HAP-1 (cell line): ENCODE results near the gene LARP6.
A peak's percentile ranks its signal among the peaks of the same experiment; 100 is the strongest.
"Not testable (repeated sequence)": the region's sequence is repeated elsewhere in the genome, so short reads cannot be mapped to it uniquely, and the experiment has no call there.

Experiments
- DNase-seq, 2 experiments: peaks; one replicate each; pipeline ENCODE4 v3.0.0-alpha.2; 2016 to 2020; ENCODE audit warnings: low spot score in 2 of 2
- H3K27me3 ChIP-seq: fragments of 250-450 bp; sonication (Bioruptor Pico); 2 replicates; pipeline ENCODE4 v1.5.1; 2020; ENCODE audit warnings: low read depth, mild to moderate bottlenecking, moderate library complexity
- H3K36me3 ChIP-seq: fragments of 250-450 bp; sonication (Bioruptor Pico); replicated peaks from 2 replicates; pipeline ENCODE4 v1.5.1; 2020; ENCODE audit warnings: mild to moderate bottlenecking
- H3K4me1 ChIP-seq: fragments of 250-450 bp; sonication (Bioruptor Pico); 2 replicates; pipeline ENCODE4 v1.5.1; 2020; ENCODE audit warnings: mild to moderate bottlenecking
- H3K4me3 ChIP-seq: fragments of 250-450 bp; sonication (Bioruptor Pico); 2 replicates; pipeline ENCODE4 v1.5.1; 2020; ENCODE audit warnings: mild to moderate bottlenecking, moderate library complexity
- H3K9me3 ChIP-seq: fragments of 250-450 bp; sonication (Bioruptor Pico); 2 replicates; pipeline ENCODE4 v1.5.1; 2020; ENCODE audit warnings: mild to moderate bottlenecking, moderate library complexity
- in situ Hi-C: fragments of 300-500 bp; cut with MboI; formaldehyde crosslinking; loops from 3 replicates; pipeline ENCODE4 v1.14.3; 2020; ENCODE audit warnings: low sequenced_read_pairs, inconsistent platforms, mixed read lengths

LARP6 gene

GRCh38 chr15:70853973-70854665, at the start of gene LARP6:
Gene LARP6 (minus strand): TSS chr15:70854157. CDS start chr15:70854088, 69 bp downstream.
- no peaks in the 10 kb centered on the region for H3K9me3 ChIP-seq
- peaks cover 9% of the 10 kb centered on the region for H3K36me3 ChIP-seq
- DNase-seq: peak; percentile 80 to 91
- H3K4me3 ChIP-seq: peak within 1 kb of the TSS; percentile 60
- peaks cover 10% of the 10 kb centered on the region for H3K4me1 ChIP-seq
- H3K27me3 ChIP-seq: no peaks in the 10 kb centered on the region
- in situ Hi-C loops: no loop called here

- Histone ChIP-seq H3K4me3 (no peak overlapping the region), H3K4me1 (no peaks in the 10 kb centered on the region), H3K36me3 (no peaks in the 10 kb centered on the region), H3K27me3 (no peaks in the 10 kb centered on the region), H3K9me3 (no peaks in the 10 kb centered on the region)
- in situ Hi-C loops: no loop called here
- no peak for DNase-seq
Observed at GRCh38 chr15:70902107-70902506, 48.1 kb upstream of the LARP6 start.

DNA sequence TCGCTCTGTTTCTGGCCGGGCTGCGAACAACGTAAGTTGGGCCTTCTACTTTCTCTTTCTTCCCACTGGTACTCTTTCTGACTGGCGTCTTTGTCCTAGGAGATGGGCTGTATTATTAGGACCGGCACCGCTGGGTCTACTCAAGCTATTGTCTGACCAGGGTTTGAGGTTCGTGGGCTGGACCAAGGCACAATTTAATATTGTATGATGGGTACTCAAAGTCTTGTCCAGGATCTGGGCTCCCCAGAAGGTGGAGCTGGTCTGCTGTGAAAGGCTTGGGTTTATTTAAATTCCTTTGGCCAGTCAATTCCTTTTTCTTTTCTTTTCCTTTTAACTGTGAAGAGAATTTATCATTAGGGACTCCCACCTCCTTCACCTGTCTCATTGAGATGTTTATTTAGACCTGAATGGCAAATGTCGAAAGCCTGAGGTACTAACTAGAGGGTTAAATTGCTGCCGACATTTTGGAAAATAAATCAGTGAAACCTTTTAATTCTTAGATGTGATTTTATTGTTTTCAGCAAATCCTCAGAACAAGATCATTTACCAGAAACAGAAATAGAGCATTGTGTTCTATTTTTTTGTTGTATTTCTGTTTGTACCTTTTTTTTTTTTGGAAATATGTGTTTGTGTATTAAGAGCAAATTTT, 39.1 kb upstream of the LARP6 start:
- peak; percentile 52 to 56 for DNase-seq
- H3K4me1 ChIP-seq: peaks cover 14% of the 10 kb centered on the region
- in situ Hi-C loops: no loop called here
- H3K36me3 ChIP-seq: no peaks in the 10 kb centered on the region
- no peaks in the 10 kb centered on the region for H3K27me3 ChIP-seq
- H3K9me3 ChIP-seq: no peaks in the 10 kb centered on the region
- H3K4me3 ChIP-seq: peak overlapping the region; percentile 86

- Histone ChIP-seq H3K4me3 (peak within 1 kb of the TSS; percentile 86), H3K4me1 (peaks cover 14% of the 10 kb centered on the region), H3K27me3 (no peaks in the 10 kb centered on the region), H3K9me3 (no peaks in the 10 kb centered on the region), H3K36me3 (no peaks in the 10 kb centered on the region)
- in situ Hi-C loops: no loop called here
- peak; percentile 99 to 100 for DNase-seq
Observed at GRCh38 chr15:70892002-70892911, 38.3 kb upstream of the LARP6 start, which contains the start of the genes LRRC49 and THAP10. Gene LRRC49 (plus strand): TSS chr15:70892826. CDS start chr15:70892895, 69 bp downstream. Gene THAP10 (minus strand): TSS chr15:70892433. CDS start chr15:70892272, 161 bp downstream.

DNA sequence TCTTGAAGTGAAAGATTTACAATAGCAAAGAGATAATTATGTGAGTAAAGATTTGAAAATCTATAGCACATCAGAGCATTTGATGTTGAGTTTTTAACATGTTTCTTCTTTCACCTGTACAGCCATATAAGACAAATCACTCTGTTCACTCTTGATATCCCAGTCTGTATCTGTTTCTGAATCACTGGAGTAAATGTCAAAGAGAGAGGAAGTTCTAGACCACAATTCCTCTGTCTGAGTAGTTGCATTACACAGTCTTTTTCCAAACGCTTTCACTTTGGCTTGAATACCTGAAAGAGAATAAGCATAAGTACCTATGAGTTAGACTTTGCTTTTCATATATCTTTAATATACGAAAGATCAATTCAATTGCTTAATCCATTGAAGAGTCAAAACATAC, 28.4 kb upstream of the LARP6 start:
- Histone ChIP-seq H3K36me3 (no peaks in the 10 kb centered on the region), H3K4me3 (no peak overlapping the region), H3K9me3 (no peaks in the 10 kb centered on the region), H3K27me3 (no peaks in the 10 kb centered on the region), H3K4me1 (no peaks in the 10 kb centered on the region)
- no peak for DNase-seq
- in situ Hi-C loops: no loop called here

GRCh38 chr15:70880781-70881180, 26.8 kb upstream of the LARP6 start:
- H3K4me1 ChIP-seq: no peaks in the 10 kb centered on the region
- no peak for DNase-seq

DNA sequence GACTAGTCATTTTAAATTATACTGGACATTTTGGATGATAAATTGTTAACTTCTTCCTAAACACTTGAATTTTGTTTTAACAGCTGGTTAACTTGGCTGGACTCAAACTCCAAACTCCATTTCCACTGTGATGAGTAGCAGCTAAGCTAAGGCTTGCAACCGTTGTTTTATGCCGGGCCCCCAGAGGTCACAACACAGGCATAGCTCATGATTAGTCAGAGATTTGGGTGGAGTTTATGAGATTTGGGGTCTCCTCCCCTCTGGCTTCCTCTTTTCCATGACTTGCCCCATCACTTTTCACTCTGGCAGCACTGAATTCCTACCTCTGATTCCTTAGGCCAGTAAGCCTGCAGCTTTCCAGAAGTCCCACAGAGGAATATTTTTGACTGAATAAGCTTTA, 25.4 kb upstream of the LARP6 start:
- no peaks in the 10 kb centered on the region for H3K4me1 ChIP-seq
- H3K4me3 ChIP-seq: no peak overlapping the region
- H3K27me3 ChIP-seq: 0 out of 2 replicates have a peak, but pooled peaks cover 5% of the 10 kb centered on the region
- in situ Hi-C loops: no loop called here
- H3K9me3 ChIP-seq: no peaks in the 10 kb centered on the region
- H3K36me3 ChIP-seq: no peaks in the 10 kb centered on the region
- DNase-seq: no peak

More at GRCh38 chr15:70880781-70881180, 26.8 kb upstream of the LARP6 start:
- Histone ChIP-seq H3K27me3 (0 out of 2 replicates have a peak, but pooled peaks cover 5% of the 10 kb centered on the region), H3K4me3 (no peak overlapping the region), H3K9me3 (no peaks in the 10 kb centered on the region), H3K36me3 (no peaks in the 10 kb centered on the region)
- in situ Hi-C loops: no loop called here

- DNase-seq: no peak
- Histone ChIP-seq H3K9me3 (no peaks in the 10 kb centered on the region), H3K4me1 (no peaks in the 10 kb centered on the region), H3K4me3 (no peak overlapping the region), H3K27me3 (0 out of 2 replicates have a peak, but pooled peaks cover 5% of the 10 kb centered on the region), H3K36me3 (no peaks in the 10 kb centered on the region)
- in situ Hi-C loops: no loop called here
Observed at GRCh38 chr15:70876683-70877082, 22.7 kb upstream of the LARP6 start.

DNA sequence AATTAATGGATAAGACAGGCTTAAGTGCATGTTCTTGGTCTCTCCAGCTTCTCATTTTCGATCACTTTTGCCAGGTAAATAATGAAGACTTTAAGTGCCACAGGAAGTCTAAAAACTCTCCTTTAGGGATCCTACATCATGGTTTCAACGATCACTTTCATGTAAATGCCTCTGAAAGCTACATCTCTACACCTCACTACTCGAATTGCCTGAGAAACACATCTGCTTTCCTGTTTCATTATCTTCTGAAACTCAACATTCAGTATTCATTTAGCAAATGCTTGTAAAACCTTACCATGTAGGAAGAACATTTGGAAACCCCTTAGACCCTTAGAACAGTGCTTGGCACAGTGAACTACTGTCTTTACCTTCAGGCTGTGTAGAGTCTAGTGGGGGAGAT, 22.1 kb upstream of the LARP6 start:
- H3K4me1 ChIP-seq: no peaks in the 10 kb centered on the region
- no peak overlapping the region for H3K4me3 ChIP-seq
- H3K36me3 ChIP-seq: no peaks in the 10 kb centered on the region
- no peaks in the 10 kb centered on the region for H3K9me3 ChIP-seq
- 0 out of 2 replicates have a peak, but pooled peaks cover 5% of the 10 kb centered on the region for H3K27me3 ChIP-seq
- no peak for DNase-seq
- in situ Hi-C loops: no loop called here

GRCh38 chr15:70875001-70875782, 21.2 kb upstream of the LARP6 start:
- Histone ChIP-seq H3K27me3 (0 out of 2 replicates have a peak, but pooled peaks cover 5% of the 10 kb centered on the region), H3K4me3 (no peak overlapping the region), H3K36me3 (no peaks in the 10 kb centered on the region), H3K9me3 (no peaks in the 10 kb centered on the region), H3K4me1 (peaks cover 3% of the 10 kb centered on the region)
- peak in 1 of 2 experiments; percentile 36 for DNase-seq
- in situ Hi-C loops: no loop called here

DNA sequence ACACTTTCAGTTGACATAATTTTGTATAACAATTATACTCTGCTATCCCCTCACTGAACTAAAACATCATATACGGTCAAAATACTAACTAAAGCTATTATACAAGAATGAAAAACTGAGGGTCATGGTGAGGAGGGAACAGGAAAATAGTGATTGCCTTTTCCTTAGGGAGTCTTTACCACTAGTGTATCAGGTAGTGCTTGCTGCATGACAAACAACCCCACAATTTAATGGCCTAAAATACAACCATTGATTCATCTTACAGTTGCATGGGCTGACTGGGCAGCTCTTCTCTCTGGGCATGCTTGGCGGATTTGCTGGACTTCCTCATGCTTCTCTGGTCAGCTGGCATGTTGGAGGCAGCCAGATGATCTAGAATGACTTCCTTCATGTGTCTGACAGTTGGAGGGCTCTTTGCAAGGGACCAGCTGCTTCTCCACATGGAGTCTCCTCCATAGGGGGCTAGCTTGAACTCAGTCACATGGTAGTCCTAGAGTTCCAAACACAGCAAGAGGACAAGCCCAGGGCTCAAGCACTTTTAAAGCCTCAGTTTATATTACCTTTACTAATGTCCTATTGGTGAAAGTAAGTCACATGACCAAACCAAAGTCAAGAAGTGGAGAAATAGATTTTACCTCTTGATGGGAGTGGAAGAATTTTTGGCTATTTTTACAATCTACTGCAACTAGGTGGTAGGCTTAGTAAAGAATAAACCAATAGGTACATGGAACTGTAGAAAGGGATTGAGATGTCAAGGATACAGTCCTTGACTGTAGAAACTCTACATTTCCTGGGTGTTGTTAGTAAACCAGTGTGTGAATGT, 19.5 kb upstream of the LARP6 start:
- Histone ChIP-seq H3K4me1 (peaks cover 10% of the 10 kb centered on the region), H3K27me3 (0 out of 2 replicates have a peak, but pooled peaks cover 5% of the 10 kb centered on the region), H3K36me3 (no peaks in the 10 kb centered on the region), H3K9me3 (no peaks in the 10 kb centered on the region), H3K4me3 (no peak overlapping the region)
- DNase-seq: no peak
- in situ Hi-C loops: no loop called here

DNA sequence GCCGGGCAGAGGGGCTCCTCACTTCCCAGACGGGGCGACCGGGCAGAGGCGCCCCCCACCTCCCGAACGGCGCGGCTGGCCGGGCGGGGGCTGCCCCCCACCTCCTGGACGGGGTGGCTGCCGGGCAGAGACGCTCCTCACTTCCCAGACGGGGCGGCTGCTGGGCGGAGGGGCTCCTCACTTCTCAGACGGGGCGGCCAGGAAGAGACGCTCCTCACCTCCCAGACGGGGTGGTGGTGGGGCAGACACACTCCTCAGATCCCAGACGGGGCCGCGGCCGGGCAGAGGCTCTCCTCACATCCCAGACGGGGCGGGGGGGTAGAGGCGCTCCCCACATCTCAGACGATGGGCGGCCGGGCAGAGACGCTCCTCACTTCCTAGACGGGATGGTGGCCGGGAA, 17.5 kb upstream of the LARP6 start:
- in situ Hi-C loops, H3K36me3 ChIP-seq, DNase-seq, H3K4me3 ChIP-seq, H3K27me3 ChIP-seq, H3K9me3 ChIP-seq, H3K4me1 ChIP-seq: not testable (repeated sequence)
